Fibroblast of pulmonary artery (primary cell): ENCODE results near the gene KANSL3.

Experiments
- DNase-seq: peaks from one replicate; pipeline ENCODE4 v3.0.0-alpha.2; 2010; ENCODE audit warnings: low read depth
- H3K4me3 ChIP-seq: replicated peaks from 2 replicates; pipeline ENCODE4 v1.5.1; 2011; ENCODE audit warnings: low read depth, mild to moderate bottlenecking, control low read depth, low read length, moderate library complexity
- TF ChIP-seq, protein P1 (sequence below): IDR thresholded peaks from 2 replicates; pipeline ENCODE4 v1.5.1; 2011; ENCODE audit warnings: mild to moderate bottlenecking, control low read depth, low read length, inconsistent platforms; ENCODE audit errors: missing control alignments

KANSL3 gene

DNA sequence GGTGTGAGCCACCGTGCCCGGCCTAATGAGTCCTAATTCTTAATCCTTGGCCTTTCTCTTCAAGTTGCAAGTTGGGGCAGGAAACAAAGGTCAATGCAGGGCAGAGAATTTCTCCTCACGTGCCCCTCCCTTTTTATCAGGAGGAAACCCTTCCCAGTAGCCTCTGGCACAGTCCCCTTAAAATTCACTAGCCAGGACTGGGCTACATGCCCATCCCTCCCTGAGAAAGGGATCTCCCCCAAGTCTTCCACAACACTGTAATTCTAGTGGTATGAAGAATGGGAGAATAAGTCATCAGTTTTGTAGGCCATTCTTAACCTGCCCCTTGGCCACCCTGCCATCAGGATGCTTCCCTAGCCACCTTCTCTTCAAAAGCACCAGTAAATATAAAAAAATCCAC is 59.4 kb downstream of the KANSL3 start:
- no peak overlapping the region for H3K4me3 ChIP-seq
- DNase-seq: no peak
- TF ChIP-seq, protein P1, sequence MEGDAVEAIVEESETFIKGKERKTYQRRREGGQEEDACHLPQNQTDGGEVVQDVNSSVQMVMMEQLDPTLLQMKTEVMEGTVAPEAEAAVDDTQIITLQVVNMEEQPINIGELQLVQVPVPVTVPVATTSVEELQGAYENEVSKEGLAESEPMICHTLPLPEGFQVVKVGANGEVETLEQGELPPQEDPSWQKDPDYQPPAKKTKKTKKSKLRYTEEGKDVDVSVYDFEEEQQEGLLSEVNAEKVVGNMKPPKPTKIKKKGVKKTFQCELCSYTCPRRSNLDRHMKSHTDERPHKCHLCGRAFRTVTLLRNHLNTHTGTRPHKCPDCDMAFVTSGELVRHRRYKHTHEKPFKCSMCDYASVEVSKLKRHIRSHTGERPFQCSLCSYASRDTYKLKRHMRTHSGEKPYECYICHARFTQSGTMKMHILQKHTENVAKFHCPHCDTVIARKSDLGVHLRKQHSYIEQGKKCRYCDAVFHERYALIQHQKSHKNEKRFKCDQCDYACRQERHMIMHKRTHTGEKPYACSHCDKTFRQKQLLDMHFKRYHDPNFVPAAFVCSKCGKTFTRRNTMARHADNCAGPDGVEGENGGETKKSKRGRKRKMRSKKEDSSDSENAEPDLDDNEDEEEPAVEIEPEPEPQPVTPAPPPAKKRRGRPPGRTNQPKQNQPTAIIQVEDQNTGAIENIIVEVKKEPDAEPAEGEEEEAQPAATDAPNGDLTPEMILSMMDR: no peak

DNA sequence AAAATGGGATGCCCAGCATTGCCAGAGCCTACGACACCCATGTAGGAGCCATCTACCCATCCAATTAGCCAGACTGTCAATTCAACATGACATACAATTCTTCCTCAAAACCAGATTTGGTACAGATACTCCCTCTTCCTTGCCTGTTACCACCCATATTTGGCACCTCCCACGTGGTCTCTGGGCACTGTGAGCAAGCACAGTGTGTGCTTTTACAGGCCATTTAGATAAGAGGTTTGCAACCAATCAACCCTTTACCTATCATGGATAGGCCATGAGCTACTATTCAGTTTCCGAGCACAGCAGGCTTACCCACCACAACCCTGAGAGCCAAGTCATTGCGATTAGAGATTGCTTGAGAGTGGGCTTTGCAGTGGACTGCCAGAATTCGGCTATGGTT is 60.6 kb downstream of the KANSL3 start:
- TF ChIP-seq, protein P1: no peak

DNA sequence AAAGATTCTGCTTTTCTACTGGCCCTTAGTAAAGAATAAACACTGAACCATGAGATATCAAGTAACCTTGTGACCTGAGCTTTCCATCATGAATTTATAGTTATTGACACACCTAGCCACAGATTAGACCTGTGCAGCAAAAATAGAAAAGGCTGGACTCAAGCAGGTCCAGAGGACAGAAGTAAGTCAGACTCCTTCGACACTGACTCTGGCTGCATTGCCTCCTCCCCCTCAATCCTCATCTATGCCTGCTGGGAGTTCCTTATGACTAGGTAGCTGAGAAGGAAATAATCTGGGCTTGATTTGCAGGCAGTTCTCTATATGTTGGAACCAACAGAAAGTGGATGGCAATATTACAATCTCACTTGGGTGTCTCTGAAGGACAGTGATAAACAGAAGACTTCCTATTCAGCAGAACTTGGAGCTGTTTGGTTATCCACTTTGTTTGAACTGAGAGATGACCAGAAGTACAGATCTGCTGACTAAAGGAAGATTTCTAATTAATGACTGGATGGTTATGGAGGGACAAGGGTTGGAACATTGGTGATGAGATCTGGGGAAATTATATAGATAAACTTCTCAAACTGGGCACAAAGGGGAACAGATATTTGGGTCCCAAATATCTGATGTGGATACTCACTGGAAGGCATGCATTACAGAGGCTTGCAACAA is 62.2 kb downstream of the KANSL3 start:
- no peak overlapping the region for H3K4me3 ChIP-seq
- no peak for DNase-seq
- TF ChIP-seq, protein P1: no peak

More for the DNA sequence above, 60.6 kb downstream of the KANSL3 start:
- no peak for DNase-seq
- no peak overlapping the region for H3K4me3 ChIP-seq

DNA sequence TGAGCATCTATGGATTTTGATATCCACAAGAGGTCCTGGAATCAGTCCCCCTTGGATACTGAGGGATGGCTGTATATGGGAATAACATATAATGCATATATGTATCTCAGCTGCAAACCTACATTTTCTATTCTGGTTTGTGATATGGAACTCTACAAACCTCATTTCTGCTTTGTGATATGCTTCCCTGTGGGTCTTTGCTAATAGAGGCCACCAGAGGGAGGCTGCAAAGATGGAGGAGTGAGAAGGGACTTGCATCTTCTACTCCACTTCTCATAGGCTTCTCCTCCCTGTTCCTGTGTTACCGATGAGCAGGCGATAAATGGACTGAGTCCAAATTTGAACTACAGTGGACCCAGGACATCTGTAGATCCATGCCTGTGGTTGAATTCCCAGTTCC is 63.7 kb downstream of the KANSL3 start:
- DNase-seq: no peak
- H3K4me3 ChIP-seq: no peak overlapping the region
- TF ChIP-seq, protein P1: peak; percentile 21

DNA sequence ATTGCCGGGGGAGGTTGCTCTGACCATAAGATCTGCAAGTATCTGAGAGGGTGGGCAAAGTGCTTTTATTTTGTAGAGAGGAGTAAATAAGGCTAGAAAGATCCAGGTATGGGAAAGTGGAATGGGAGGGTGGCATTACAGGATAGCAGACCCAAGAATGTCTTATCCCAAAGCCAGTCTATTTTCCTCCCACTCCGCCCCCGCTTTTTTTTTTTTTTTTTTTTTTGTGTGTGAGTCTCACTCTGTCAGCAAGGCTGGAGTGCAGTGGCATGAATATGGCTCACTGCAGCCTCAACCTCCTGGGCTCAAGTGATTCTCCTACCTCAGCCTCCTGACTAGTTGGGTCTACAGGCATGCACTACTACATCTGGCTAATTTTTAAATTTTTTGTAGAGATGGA is 70.0 kb downstream of the KANSL3 start:
- H3K4me3 ChIP-seq: no peak overlapping the region
- TF ChIP-seq, protein P1: no peak
- no peak for DNase-seq

DNA sequence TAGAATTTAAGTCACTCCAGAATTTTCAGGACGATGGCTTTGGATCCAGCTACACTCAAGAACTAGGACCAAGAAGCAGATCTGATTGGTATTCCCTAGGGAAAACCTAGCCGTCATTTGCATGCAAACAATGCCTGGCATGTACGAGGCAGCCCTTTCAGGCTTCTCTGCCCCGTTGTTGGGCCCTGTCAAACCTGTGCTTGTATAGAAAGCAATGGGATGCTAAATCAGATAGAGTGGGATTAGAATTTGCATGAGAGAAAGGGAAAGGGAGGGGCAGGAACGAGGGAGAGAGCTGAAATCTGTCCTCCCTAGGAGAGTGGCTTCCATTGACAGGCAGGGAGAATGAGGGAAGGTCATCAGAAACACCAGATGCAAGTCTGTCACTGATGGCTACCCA is 73.0 kb downstream of the KANSL3 start:
- H3K4me3 ChIP-seq: no peak overlapping the region
- TF ChIP-seq, protein P1: no peak
- no peak for DNase-seq

DNA sequence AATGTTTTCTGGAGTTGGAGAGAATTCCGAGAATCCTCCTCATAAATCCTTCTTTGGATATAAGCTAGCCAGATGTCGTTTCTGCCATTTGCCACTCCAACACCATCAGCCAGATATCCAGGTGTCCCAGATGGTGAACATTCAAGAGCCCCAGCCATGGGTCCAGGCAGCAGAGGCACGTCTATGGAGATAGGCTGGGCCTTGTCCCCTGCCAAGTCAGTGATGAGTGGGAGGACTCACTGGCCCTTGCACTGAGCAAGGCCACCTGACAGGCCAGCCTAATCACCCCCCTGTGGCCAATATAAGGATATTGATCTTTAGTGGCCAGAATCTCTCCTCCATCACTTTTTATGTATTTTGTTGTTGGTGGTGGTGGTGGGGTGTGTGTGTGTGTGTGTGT is 73.5 kb downstream of the KANSL3 start:
- TF ChIP-seq, protein P1: no peak
- no peak overlapping the region for H3K4me3 ChIP-seq
- DNase-seq: no peak
